Measurements from ENCODE around the gene POLR3GL.
A peak's percentile ranks its signal among the peaks of the same experiment; 100 is the strongest.

POLR3GL gene

GRCh38 chr1:145995964-145996432 is 31.5 kb downstream of the POLR3GL start:
- H3K4me3 ChIP-seq (ENCODE audit: low read depth, low read length): peak overlapping the region; percentile 99
- no peak for DNase-seq (ENCODE audit: low read depth)
- TF ChIP-seq, protein P1, sequence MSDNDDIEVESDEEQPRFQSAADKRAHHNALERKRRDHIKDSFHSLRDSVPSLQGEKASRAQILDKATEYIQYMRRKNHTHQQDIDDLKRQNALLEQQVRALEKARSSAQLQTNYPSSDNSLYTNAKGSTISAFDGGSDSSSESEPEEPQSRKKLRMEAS (IDR thresholded peaks at IDR 0.05; ENCODE audit: low read depth, low read length): no peak
- no peak for TF ChIP-seq MYC (IDR thresholded peaks at IDR 0.05; ENCODE audit: low read depth, low read length)
- TF ChIP-seq POLR2A (IDR thresholded peaks at IDR 0.05; ENCODE audit: extremely low read depth, insufficient read length): no peak
- no peak for TF ChIP-seq CTCF (IDR thresholded peaks at IDR 0.05; ENCODE audit: low read depth, low read length)

DNA sequence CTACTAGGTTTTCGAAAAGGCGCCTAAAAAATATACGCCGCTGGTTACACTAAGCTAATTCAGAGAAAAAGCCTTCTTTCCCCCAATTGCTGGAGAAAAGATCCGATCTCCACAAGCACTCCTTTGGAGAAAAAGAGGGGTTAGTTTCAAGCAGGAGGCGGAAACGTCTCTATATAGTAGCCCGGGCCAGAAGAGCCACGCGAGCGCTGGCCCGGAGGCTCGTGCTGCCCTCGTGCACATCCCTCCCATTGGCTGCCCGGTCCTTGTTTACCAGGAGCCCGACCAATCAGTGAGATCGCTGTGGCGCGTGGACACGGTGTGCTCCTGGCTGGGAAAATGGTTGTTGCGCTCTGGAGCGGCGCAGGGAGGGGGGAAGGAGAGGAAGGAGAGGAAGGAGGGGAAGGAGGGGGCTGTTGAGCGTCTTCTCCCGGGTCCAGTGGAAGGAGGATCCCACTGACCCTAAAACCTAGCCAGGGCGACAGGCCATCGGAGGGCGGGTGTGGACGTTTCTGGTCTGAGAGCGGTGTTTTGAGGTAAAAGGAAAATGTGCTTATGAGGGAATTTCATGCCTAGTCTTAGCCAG is 32.0 kb downstream of the POLR3GL start, which contains the start of gene TXNIP:
TXNIP (minus strand) TSS at position 147 of the 583 bp plus-strand sequence. CDS start 313 bp downstream, outside the sequence.
- TF ChIP-seq CTCF (IDR thresholded peaks at IDR 0.05; ENCODE audit: low read depth, low read length) (no peak), POLR2A (IDR thresholded peaks at IDR 0.05; ENCODE audit: extremely low read depth, insufficient read length) (peak; percentile 95), MYC (IDR thresholded peaks at IDR 0.05; ENCODE audit: low read depth, low read length) (peak; percentile 81)
- TF ChIP-seq, protein P1 (IDR thresholded peaks at IDR 0.05; ENCODE audit: low read depth, low read length): peak; percentile 99
- peak within 1 kb of the TSS; percentile 99 for H3K4me3 ChIP-seq (ENCODE audit: low read depth, low read length)
- DNase-seq (ENCODE audit: low read depth): peak; percentile 99

DNA sequence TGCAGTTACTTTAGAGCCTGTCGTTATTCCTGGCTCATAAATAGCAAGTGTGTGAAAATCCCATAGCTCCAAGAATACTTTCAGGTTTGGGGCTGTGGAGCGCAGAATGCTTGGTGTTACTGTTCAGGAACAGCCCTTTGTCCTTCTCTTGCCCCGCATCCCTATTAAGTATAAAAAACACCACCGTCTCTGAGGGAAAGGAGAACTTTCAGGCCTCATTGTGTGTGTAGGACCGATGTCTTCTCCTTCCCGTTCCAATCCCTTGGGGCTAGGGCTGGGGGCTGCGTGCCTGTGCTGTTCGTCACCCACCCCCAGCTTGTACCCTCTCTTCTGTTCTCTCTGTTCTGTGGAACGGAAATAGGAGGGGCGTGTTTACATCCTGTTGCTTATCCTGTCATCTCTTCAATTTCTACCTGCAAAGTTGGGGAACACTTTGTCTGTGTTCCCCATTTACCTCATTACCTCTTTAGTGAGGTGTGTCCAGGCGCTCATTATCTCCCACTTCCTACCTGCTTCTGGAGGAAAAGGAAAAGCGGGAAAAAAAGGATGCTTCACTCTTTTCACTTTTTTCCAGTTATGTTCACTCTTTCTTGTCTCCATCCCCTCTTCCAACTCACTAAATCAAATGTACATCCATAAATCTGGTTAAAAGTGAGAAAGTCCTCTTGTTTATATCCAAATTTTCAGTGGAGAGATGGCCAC is 32.7 kb downstream of the POLR3GL start:
- DNase-seq (ENCODE audit: low read depth): peak; percentile 87
- TF ChIP-seq, protein P1 (IDR thresholded peaks at IDR 0.05; ENCODE audit: low read depth, low read length): peak; percentile 52
- TF ChIP-seq MYC (IDR thresholded peaks at IDR 0.05; ENCODE audit: low read depth, low read length) (peak; percentile 64), CTCF (IDR thresholded peaks at IDR 0.05; ENCODE audit: low read depth, low read length) (no peak), POLR2A (IDR thresholded peaks at IDR 0.05; ENCODE audit: extremely low read depth, insufficient read length) (peak; percentile 45)
- peak overlapping the region; percentile 99 for H3K4me3 ChIP-seq (ENCODE audit: low read depth, low read length)

GRCh38 chr1:145997718-145998023 is 33.2 kb downstream of the POLR3GL start:
- peak overlapping the region; percentile 99 for H3K4me3 ChIP-seq (ENCODE audit: low read depth, low read length)
- DNase-seq (ENCODE audit: low read depth): no peak
- TF ChIP-seq POLR2A (IDR thresholded peaks at IDR 0.05; ENCODE audit: extremely low read depth, insufficient read length): no peak
- TF ChIP-seq CTCF (IDR thresholded peaks at IDR 0.05; ENCODE audit: low read depth, low read length): no peak
- no peak for TF ChIP-seq MYC (IDR thresholded peaks at IDR 0.05; ENCODE audit: low read depth, low read length)
- TF ChIP-seq, protein P1 (IDR thresholded peaks at IDR 0.05; ENCODE audit: low read depth, low read length): no peak

- TF ChIP-seq MYC (IDR thresholded peaks at IDR 0.05; ENCODE audit: low read depth, low read length): no peak
- TF ChIP-seq, protein P1 (IDR thresholded peaks at IDR 0.05; ENCODE audit: low read depth, low read length): no peak
- TF ChIP-seq POLR2A (IDR thresholded peaks at IDR 0.05; ENCODE audit: extremely low read depth, insufficient read length): no peak
- TF ChIP-seq CTCF (IDR thresholded peaks at IDR 0.05; ENCODE audit: low read depth, low read length): no peak
- no peak overlapping the region for H3K4me3 ChIP-seq (ENCODE audit: low read depth, low read length)
- DNase-seq (ENCODE audit: low read depth): no peak
Observed at GRCh38 chr1:145999321-146000024, 35.0 kb downstream of the POLR3GL start.
